NCI-H345 treated with DMSO at 0.1 percent for 48 hours (cell line): Measurements from ENCODE around the gene LRFN2.

Experiments
- DNase-seq: peaks from one replicate; lab custom pipeline; 2025; ENCODE audit not compliant: unreplicated experiment; lab: John Stamatoyannopoulos, UW

Gene LRFN2

DNA sequence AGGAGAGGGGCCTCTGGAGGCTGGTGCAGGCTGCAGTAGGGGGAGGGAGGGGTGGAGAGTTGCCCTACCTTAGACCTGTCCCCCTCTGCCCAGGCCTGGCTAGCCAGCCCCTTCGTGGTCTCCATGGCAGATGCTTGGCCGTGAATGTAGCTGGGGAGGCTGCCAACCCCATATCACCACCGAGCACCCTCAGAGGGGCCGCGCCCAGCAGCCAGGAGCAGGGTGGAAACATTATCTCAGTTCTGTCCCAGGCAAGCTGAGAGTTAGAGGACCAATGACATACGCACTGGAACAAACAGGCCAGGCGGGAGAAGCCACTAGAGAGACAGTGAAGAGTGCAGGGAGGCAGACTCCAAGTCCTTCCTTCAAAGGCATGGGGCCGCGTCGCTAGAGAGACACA, 66.5 kb downstream of the LRFN2 start:
- DNase-seq = no peak

DNA sequence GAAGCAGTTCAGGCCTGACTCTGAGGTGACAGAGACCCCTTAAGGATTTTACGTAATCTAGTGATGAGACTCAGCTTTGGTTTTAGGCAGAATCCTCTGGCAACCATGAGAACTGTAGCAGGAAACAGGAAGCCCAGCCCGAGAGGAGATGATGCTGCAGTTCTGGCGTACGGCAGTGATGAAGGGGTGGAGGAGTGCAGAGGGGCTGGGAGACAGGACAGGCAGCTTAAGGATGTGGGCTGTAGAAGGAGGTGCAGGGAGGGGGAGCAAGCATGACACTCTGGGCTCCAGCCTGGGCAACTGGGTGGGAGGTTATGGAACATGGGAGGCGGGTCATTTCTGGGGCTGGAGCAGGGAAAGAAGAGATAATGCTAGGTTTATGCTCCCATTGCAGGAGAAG, 67.1 kb downstream of the LRFN2 start:
- no peak for DNase-seq

DNA sequence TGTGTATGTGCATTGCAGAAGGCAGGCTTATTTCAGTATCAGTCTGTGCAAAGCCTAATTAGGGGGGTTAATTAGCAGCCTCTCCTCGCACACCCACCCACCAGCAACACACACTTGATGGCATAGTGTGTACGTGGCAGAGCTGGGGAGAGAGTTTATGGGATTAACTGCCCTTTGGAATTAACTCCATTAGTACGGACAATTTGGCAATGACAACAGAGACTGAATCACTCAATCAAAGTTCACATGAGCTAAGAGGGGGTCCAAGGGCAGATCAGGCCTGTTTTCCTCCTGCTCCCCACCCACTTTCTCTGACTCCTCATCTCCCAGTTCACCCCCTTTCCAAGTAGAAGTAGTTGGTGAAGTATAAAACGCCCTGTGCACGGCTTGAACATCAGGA, 69.5 kb downstream of the LRFN2 start:
- no peak for DNase-seq

DNA sequence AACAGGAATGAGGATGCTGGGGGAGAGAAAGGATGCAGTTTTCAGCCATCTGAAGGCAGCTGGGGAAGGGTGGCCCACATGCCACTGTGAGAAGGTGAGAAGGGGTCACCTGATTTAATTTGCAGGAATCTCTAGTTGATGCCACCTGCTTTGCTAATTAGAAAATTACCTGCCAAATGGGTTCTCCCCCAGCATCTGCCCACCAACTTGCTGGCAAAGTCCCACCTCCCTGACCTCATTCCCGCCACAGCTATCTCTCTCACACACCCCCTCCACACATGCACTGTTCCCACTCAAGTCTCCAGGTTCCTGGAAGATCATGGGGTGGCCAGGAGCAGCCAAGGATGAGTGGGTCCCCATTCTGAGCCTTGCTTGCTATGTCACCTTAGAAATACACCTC, 70.7 kb downstream of the LRFN2 start:
- no peak for DNase-seq

DNA sequence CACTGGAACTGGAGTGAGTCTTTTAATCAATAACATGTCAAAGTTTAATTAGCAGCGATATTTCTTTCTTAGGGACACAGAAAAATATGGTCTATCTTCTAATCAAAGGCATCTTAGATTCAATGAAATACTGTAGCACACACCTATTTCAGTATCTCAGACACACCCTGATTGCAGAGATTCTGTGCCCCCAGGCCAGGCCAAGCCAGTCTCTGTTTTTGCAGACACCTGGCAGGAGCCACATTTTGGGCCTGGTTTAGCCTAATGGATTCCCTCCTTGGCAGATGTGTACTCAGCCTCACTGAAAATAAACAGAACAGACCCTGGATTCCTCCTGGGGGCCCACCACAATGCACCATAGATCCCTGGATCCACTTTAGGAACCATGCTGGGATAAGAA, 74.8 kb downstream of the LRFN2 start:
- no peak for DNase-seq

DNA sequence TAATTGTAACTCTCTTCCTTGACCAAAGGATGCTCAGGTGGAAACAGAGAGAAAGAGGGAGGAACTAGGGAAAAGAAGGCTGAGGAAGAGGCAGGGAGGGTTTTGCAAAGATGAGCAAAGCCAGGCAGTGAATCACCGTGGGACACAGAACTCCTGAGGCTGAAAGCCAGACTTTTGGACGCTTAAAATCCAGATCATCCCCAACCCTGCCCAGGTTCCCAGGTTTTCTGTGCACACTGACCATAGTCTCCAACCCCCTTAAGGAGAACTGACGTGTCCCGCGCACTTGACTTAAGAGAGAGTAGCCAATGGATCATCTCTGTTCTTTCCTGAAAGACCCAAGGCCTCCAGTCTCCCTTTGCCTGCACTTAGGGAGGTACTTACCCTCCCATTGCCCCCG, 75.3 kb downstream of the LRFN2 start:
- no peak for DNase-seq

DNA sequence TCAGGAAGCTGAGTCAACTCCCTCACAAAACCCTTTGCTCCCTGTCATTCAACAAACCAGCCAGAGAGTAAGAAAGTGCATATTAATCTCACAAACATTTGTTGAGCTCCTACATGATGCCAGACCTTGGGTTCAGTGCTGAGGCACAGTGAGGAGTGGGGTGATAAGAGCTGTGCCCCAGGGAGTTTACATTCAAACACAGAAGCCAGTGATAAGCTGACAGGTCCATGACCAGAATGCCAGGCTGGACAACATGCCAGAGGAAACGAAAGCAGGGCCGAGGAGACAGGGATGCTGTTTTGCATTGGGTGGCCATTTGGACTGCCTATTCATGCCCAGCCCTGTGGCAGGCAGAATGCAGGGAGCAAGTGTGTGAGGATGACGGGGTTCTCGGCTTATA, 76.7 kb downstream of the LRFN2 start:
- no peak for DNase-seq

DNA sequence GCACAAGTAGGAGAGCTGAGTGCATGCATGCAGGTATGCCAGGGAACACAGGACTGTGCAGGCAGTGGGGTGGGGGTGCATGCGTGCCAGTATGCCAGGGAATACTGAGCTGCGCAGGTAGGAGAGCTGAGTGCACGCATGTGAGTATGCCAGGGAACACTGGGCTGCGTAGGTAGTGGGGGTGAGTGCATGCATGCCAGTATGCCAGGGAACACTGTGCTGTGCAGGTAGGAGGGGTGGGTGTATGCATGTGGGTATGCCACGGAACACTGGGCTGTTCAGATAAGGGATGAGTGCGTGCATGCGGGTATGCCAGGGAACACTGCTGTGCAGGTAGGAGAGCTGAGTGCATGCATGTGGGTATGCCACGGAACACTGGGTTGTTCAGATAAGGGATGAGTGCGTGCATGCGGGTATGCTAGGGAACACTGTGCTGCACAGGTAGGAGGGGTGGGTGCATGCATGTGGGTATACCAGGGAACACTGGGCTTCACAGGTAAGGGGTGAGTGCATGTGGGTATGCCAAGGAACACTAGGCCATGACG, 77.4 kb downstream of the LRFN2 start:
- DNase-seq = no peak

DNA sequence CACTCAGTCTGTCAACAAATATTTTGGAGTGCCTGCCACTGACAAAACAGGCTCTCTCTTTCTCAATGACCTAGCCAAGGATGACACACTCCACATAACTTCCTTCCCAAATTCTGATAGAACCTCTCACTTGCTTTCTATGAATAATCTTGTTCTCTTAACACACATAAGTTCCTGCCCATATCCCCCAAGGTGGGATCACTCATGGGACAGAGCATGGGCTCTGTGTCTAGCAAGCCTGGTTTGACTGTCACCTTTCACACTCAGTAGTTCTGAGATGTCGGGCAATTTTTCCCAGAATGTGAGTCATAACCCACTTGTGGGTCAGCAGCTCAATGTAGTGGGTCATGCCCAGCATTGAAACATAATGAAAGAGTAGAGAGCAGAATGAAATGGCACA, 78.1 kb downstream of the LRFN2 start:
- no peak for DNase-seq

DNA sequence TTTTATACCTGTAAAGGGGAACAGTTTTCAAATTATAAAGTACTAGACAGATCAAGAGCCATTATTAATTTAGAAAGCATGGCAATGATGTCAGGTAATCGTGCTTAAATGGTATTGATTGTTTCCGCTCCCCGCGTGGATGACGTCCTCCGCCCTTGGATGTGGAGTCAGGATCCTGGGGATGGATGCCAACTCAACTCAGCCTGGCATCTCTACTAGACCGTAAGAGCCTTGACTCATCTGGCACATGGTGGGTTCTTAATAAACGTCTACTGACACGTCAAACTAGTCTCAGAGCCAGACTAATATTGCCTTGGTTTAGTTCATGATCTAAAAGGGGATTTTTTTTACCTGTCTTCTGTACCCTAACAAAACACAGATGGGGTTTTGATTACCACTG, 80.2 kb downstream of the LRFN2 start:
- DNase-seq = no peak

DNA sequence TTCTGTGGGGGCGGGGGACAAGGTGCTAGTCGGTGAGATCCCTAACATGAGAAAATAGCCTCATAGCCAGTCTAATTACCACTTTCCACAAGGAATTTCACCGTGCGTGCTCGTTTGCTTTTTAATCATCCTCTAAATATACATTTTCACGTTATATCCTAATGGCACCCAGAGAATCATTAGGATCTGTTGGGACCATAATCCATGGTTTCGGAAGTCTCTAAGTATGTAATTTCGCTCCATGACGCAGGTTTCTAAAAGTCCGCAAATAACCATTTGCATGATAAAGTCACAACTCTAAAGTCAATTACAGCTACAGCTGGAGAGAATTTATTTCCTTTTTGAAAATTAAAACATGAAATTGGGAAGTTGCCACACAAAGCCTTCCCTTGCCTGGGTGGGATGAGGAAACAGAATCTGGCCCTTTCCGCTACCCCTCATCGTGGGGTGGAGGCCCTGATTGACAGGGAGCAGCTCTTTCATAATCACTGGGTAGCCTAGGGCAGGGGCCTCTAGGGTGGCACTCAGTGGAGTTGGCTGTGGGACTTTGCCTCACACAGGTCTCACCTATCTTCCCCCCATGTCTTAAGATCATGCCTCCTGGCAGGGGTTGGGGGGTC, 81.9 kb downstream of the LRFN2 start:
- DNase-seq = no peak

DNA sequence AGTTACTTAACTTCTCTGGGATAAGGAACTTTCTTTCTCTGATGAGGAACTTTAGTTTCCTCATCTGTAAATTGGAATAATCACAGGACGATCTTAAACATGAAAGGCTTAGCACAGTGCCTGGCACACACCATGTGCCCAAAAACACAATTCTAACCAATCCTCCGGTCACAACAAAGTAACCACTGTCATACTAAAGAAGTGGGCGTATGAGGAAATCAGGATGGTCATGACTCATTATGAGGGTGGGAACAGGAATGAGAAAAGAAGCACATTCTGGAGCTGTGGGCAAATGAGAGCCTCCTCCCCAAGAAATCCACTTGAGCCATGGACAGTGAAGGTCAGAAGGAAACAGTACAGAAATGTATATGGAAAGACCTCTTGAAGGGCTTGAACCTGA, 82.9 kb downstream of the LRFN2 start:
- DNase-seq = no peak

DNA sequence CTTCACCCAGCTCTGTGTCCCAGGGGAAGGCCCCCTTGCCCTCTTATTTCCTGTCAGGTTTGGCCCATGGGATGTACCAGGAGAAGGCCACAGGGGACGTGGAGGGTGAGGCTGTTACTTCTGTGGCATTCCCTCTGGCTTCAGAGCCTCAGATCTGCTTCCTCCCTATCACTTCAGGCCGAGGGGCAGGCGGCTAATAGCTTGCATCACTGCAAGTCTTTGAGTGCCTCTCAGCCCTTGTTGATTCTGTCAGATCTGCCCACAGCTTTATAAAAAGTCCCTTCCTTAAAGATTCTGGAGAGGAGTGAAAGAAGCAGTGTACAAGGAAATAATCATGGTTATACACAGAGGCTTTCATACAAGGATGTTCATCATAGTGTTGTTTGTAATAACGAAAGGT, 86.9 kb downstream of the LRFN2 start:
- DNase-seq = no peak

DNA sequence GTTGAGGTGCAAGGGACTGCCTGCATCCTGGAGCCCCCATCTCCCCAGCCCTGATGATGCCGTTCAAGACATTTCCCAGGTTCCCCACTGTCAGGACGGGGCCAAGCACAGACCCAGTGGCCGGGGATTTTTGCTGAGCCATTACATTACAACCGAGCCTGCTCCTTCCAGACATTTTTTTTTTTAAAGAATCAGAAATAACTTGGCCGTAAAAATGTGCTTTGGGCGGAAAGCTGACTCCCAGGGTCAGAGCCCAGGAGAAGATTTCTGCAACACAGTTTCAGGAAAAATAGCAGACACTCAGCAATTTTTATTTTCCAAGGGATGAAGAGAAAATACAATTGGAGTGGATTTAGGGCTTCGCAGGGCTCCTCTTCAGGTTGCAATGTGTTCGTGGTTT, 87.9 kb downstream of the LRFN2 start:
- DNase-seq = no peak

DNA sequence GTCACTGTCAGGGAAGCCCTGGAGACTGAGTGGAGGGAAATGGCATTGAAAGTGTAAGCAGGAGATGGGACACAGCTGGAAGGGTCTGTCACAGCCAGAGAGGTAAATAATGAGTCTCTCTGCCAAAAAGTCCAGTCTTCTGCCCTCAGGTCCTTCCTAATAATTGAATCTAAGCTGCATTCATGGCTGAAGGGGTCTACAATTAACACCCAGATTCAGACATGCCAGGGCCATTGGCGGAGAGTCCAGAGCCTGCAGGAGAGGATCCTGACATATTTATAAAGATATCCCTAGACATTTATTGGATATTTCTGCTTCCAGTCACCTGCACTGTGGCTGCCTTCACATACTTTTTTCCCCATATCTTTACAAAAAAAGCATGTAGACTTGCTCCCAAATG, 89.0 kb downstream of the LRFN2 start:
- DNase-seq = no peak

DNA sequence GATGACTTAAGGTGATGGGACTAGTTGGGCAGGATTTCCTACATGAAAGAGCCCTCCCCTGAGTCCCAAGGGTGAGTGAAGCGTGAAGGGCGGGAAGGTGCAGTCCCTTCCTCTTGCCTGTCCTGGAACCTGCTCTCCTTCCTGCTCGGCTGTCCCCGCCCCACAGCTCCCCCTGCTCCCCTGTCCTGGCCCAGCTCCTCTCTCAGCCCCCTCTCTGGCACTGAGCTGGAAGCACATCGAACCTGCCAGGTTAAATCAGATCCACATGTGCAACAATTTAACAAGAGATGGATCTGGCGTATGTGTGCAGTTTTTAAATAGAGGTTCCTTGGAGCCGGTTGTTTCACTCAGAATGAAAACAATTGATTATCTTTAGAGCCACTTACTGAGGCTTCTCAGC, 95.0 kb downstream of the LRFN2 start:
- no peak for DNase-seq

DNA sequence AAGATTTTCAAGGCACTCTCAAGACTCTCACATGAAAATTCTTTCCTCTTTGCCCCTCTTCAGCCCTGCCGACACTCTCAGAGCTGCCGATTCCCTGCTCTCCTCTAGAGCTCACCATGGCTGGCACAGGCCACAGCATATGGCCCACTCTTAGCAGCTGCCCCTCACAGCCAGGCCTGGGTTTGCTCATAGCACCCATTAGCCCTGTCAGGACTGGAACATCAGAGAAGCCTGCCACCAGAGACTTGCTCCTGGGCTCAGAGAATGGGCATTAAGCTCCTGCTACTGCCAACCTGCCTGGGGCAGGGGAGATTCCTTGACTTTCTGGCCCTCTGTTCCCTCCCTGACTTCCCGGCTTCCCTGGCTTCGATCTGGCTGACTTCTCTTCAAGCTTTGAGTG, 96.7 kb downstream of the LRFN2 start:
- DNase-seq = no peak

DNA sequence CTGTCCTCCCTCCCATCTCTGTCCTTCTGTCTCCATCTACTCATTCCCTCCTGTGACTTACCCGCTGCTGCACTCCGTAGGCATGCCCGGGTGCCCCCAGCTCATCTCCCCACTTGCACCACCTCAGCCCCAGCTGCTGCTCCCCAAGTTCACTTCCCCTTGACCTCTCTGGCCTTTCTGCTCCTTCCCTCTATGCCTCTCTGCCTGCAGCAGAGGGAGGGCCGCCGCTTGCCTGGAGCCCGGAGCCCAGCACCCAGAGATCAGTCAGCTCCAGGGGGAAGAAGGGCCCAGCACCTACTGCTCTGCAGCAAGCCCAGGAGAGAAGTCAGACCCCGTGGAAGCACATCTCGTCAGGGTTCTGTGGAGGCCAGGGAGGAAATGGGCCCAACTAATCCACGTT, 97.4 kb downstream of the LRFN2 start:
- DNase-seq = no peak

DNA sequence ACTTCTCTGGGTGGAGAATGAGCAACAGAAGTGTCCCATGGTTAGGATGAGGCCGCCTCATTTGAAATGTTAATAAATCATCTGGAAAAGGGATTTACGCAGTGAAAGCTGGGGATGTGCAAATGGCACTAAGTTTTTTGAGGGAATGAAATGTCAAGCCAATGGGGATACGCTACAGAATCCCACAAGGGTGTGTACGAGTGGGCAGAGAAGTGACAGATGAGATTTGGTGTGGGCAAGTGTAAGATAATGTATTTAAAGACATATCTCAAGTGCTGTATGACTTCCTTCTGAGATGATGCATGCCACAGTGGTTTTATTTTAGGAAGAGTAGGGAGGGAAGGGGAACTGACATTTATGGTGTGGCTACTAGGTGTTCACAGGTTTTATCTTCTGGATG, 100.6 kb downstream of the LRFN2 start:
- no peak for DNase-seq

DNA sequence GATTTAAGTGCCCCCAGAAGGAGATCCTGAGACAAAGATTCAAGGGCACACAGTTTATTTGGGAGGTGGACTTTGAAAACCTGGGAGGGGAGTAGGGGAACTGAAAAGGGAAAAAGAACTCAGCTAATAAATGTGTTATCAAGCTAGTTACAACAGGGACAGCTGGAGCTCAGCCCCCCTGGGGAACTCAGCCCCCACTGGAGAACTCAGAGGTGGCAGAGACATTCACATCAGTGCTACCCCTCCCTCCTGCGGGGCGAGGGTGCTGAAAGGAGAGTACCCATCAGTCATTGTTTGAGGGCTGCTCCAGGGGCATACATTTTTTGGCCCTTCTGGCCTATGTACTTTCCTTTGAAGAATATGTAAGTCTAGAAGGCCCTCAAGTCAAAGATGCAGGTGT, 101.4 kb downstream of the LRFN2 start:
- no peak for DNase-seq

DNA sequence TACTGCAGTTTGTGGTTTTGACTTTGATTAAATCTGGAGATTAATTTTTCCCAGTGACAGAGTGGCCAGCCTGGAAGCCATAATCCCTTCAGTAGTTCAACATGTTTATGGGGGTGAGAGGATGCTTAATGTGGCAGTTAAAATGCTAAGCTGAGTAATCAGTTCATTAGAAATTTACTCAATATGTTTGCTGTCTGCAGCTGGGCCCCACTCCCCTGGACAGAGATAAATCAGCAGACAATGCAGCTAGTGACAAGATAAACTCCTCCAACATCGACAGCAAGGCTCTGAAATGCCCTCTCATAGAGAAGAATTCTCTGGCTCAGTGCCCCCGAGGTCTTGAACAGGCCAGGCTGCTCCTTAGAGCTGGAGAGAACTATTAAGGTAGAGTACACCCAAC, 101.9 kb downstream of the LRFN2 start:
- no peak for DNase-seq

DNA sequence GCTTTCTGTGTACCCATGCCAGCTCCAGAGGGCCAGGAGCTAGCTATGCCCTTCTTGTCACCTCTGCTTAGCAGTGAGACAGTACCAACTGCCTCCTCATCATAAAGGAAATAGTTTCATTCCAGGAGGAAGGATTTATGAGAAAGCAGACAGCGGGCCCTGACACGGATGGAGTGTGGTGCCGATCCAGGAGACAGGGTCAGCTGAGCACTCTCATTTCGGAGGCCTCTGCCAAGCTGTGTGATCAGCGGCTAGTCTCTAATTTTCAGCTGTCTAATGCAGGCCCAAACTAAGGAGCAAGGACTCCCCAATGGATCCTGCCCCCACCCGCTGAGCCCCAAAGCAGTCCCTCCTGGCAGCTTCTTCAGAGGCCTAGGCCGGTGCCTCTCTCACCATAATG, 103.1 kb downstream of the LRFN2 start:
- DNase-seq = no peak

DNA sequence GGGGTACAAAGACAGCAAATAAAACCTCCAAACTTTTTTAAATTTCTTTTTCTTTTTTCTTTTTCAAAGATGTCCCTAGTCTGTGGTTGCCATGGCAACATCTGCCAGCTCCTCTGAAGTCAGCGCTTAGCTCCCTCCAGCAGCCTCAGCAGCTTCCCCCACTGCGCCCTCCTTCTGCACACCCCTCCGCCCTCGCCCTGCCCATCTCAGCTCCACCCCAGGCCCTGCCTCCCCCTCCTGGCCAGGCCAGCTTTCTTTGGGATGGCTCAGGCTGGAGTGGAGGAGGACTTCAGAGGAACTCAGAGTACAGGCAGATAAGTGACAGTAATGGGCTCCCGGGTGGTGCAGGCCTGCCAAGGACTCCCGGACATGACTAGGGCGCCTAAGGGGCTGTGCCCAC, 104.6 kb downstream of the LRFN2 start:
- DNase-seq = no peak

DNA sequence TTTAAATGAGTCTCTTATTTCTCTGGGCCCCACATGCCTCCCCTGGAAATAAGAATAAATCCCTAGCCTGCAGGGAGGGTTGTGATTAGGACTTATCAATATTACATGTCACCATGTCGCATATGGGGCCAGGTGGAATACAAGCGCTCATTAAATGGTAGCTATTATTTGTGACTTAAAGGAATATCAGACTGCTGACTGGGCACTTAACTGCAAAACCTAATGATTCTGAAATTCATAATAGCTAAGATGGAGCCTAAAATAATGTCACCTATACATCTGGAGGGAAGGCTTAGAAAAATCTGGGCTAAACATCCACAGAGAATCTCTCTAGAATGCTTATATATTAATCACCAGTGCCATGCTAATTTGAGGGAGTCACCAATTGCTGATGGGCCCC, 106.5 kb downstream of the LRFN2 start:
- DNase-seq = no peak
